OCI-LY3 (cell line): Measurements from ENCODE around the gene CDKN2D.

Experiments used
- EZH2phosphoT487 ChIP-seq: fragments of 200-600 bp; shearing (Covaris generic); IDR thresholded peaks from 2 replicates; pipeline ENCODE4 v1.6.1; 2018; ENCODE audit warnings: antibody characterized with exemption, mixed run types, low read depth
- TF ChIP-seq, protein P1 (sequence below): fragments of 200-600, 300-600 bp; sonication (generic); IDR thresholded peaks from 2 replicates; pipeline ENCODE4 v1.5.1; 2014; ENCODE audit warnings: antibody characterized with exemption, low read length, low read depth

DNA sequence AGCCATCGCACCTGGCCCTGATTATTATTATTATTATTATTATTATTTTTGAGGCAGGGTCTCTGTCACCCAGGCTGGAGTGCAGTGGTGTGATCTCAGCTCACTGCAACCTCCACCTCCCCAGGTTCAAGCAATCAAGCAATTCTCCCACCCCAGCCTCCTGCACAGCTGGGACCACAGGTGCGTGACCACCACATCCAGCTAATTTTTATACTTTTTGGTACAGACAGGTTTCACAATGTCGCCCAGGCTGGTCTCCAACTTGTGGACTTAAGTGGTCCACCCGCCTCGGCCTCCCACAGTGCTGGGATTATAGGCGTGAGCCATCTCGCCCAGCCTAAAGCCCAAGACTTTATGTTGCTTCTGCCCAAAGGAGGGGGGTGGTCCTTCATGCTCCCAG is 24.4 kb upstream of the CDKN2D start:
- TF ChIP-seq, protein P1, sequence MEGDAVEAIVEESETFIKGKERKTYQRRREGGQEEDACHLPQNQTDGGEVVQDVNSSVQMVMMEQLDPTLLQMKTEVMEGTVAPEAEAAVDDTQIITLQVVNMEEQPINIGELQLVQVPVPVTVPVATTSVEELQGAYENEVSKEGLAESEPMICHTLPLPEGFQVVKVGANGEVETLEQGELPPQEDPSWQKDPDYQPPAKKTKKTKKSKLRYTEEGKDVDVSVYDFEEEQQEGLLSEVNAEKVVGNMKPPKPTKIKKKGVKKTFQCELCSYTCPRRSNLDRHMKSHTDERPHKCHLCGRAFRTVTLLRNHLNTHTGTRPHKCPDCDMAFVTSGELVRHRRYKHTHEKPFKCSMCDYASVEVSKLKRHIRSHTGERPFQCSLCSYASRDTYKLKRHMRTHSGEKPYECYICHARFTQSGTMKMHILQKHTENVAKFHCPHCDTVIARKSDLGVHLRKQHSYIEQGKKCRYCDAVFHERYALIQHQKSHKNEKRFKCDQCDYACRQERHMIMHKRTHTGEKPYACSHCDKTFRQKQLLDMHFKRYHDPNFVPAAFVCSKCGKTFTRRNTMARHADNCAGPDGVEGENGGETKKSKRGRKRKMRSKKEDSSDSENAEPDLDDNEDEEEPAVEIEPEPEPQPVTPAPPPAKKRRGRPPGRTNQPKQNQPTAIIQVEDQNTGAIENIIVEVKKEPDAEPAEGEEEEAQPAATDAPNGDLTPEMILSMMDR, result no peak
- no peak for TF ChIP-seq EZH2phosphoT487
